ENCODE data around the gene LCN6. TPM values are rescaled to one million over a fixed set of nuclear protein-coding genes. Genes with fewer than 3 reads are reported as not detected.

Gene LCN6
- total and polyA plus RNA-seq, 10 of the 15 experiments (the other 5 are each of a cell fraction or from before 2014, with no cell fraction given): not detected

DNA sequence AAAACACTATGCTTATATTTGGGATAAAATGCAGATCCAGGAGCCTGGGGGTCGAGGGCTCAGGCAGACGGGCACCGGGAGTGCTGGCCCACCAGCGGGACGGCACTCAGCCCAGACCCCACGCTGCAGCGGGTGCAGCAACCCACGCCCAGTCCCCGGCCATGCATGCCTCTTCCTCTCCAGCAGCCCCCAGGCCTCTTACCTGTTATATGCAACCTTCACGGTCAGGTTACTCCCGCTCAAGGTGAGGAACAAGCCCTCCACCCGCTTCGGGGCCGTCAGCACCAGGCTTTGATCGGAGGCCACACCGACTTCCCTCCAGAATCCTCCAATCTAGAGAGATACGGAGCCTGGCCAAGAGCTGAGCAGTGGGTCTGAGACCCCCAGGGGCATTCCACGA, 8.5 kb upstream of the LCN6 start (continued):
- no peak for TF ChIP-seq CHD4 (IDR thresholded peaks at IDR 0.05)

DNA sequence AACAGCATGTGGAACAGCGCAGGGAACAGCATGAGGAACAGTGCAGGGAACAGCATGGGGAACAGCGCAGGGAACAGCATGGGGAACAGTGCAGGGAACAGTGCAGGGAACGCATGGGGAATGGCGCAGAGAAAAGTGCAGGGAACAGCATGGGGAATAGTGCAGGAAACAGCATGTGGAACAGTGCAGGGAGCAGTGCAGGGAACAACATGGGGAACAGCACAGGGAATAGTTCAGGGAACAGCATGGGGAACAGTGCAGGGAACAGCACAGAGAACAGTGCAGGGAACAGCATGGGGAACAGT, 7.8 kb upstream of the LCN6 start:
- Histone ChIP-seq H3K4me1 (ENCODE audit: control insufficient read depth, insufficient read depth, low read length) (no peaks in the 10 kb centered on the region), H4K20me1 (ENCODE audit: control insufficient read depth, insufficient read depth) (no peaks in the 10 kb centered on the region), H3K9me3 (replicated peaks; ENCODE audit: control insufficient read depth, insufficient read depth, low read length) (peaks cover 33% of the 10 kb centered on the region), H3K9ac (ENCODE audit: control insufficient read depth, insufficient read depth, low read length) (no peak overlapping the region), H3K4me2 (ENCODE audit: control insufficient read depth, insufficient read depth) (no peak overlapping the region), H3K27ac (ENCODE audit: control insufficient read depth, insufficient read depth) (no peak overlapping the region), H3K27me3 (replicated peaks in 1 of 2; ENCODE audit: control insufficient read depth in 2 of 2, insufficient read depth in 2 of 2, low read length in 1 of 2) (0 out of 4 replicates have a peak, but pooled peaks cover 0 to 2% of the 10 kb centered on the region in 2 experiments), H3K36me3 (ENCODE audit: control insufficient read depth in 2 of 2, insufficient read depth in 2 of 2, low read length in 1 of 2) (no peaks in the 10 kb centered on the region), H2AFZ (ENCODE audit: control insufficient read depth, low read depth, low read length) (no peak overlapping the region), H3K4me3 (no peak overlapping the region), H3K79me2 (ENCODE audit: control insufficient read depth, insufficient read depth, low read length) (no peaks in the 10 kb centered on the region)
- TF ChIP-seq, protein P1, sequence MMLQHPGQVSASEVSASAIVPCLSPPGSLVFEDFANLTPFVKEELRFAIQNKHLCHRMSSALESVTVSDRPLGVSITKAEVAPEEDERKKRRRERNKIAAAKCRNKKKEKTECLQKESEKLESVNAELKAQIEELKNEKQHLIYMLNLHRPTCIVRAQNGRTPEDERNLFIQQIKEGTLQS (IDR thresholded peaks at IDR 0.05; ENCODE audit: borderline replicate concordance, extremely low read depth, low read depth, low read length): no peak
- no peak for TF ChIP-seq BACH1 (IDR thresholded peaks at IDR 0.05; ENCODE audit: borderline replicate concordance)
- no peak for TF ChIP-seq ATF7 (IDR thresholded peaks at IDR 0.05; ENCODE audit: low read depth)
- TF ChIP-seq ESRRA (IDR thresholded peaks at IDR 0.05; ENCODE audit: low read length): no peak
- TF ChIP-seq TAF1 (IDR thresholded peaks at IDR 0.05; ENCODE audit: borderline replicate concordance, low read depth, low read length): no peak
- TF ChIP-seq SIX5 (IDR thresholded peaks at IDR 0.05; ENCODE audit: low read depth, low read length, severe bottlenecking): no peak
- TF ChIP-seq, protein P2, sequence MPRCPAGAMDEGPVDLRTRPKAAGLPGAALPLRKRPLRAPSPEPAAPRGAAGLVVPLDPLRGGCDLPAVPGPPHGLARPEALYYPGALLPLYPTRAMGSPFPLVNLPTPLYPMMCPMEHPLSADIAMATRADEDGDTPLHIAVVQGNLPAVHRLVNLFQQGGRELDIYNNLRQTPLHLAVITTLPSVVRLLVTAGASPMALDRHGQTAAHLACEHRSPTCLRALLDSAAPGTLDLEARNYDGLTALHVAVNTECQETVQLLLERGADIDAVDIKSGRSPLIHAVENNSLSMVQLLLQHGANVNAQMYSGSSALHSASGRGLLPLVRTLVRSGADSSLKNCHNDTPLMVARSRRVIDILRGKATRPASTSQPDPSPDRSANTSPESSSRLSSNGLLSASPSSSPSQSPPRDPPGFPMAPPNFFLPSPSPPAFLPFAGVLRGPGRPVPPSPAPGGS (IDR thresholded peaks at IDR 0.05; ENCODE audit: borderline replicate concordance, insufficient read depth, low read depth, low read length, poor library complexity, severe bottlenecking): no peak
- TF ChIP-seq ZNF24 (IDR thresholded peaks at IDR 0.05): no peak
- no peak for TF ChIP-seq FOXM1 (IDR thresholded peaks at IDR 0.05; ENCODE audit: low read depth, low read length)
- TF ChIP-seq PML (IDR thresholded peaks at IDR 0.05; ENCODE audit: low read length): no peak
- no peak for TF ChIP-seq ASH2L (IDR thresholded peaks at IDR 0.05; ENCODE audit: borderline replicate concordance, low read depth)
- TF ChIP-seq, protein P3, sequence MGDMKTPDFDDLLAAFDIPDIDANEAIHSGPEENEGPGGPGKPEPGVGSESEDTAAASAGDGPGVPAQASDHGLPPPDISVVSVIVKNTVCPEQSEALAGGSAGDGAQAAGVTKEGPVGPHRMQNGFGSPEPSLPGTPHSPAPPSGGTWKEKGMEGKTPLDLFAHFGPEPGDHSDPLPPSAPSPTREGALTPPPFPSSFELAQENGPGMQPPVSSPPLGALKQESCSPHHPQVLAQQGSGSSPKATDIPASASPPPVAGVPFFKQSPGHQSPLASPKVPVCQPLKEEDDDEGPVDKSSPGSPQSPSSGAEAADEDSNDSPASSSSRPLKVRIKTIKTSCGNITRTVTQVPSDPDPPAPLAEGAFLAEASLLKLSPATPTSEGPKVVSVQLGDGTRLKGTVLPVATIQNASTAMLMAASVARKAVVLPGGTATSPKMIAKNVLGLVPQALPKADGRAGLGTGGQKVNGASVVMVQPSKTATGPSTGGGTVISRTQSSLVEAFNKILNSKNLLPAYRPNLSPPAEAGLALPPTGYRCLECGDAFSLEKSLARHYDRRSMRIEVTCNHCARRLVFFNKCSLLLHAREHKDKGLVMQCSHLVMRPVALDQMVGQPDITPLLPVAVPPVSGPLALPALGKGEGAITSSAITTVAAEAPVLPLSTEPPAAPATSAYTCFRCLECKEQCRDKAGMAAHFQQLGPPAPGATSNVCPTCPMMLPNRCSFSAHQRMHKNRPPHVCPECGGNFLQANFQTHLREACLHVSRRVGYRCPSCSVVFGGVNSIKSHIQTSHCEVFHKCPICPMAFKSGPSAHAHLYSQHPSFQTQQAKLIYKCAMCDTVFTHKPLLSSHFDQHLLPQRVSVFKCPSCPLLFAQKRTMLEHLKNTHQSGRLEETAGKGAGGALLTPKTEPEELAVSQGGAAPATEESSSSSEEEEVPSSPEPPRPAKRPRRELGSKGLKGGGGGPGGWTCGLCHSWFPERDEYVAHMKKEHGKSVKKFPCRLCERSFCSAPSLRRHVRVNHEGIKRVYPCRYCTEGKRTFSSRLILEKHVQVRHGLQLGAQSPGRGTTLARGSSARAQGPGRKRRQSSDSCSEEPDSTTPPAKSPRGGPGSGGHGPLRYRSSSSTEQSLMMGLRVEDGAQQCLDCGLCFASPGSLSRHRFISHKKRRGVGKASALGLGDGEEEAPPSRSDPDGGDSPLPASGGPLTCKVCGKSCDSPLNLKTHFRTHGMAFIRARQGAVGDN (IDR thresholded peaks at IDR 0.05): no peak
- TF ChIP-seq NR2F1 (conservative IDR thresholded peaks at IDR 0.05): no peak
- in situ Hi-C loops (cut with MboI) (no loop called here), intact Hi-C loops (cut with micrococcal nuclease; ENCODE audit: unreplicated experiment) (no loop called here)
- DNase-seq (ENCODE audit: low read depth, low spot score) (no peak), ATAC-seq (no peak), FAIRE-seq (no peak)
- BruUV-seq (replicated peaks): no TSS peak
- CTCF ChIA-PET: interaction anchor here (1.1 kb wide), 1 partner anchor 10 kb away, joined by 3 read pairs; no protein-coding TSS in a partner anchor
- WGBS (ENCODE audit: insufficient coverage, insufficient replicate concordance, low lambda C conversion rate, missing lambda C conversion rate): 95% methylated on average over 4 of the region's 4 CpGs
- RAD21 ChIA-PET (ENCODE audit: unreplicated experiment): no interaction called here
- POLR2A ChIA-PET: no interaction called here
- SMC1A ChIA-PET (ENCODE audit: uncharacterized antibody, unreplicated experiment): no interaction called here
